HL-60 (cell line): ENCODE data around the gene NR1H4.
A peak's percentile ranks its signal among the peaks of the same experiment; 100 is the strongest.

Experiments used
- DNase-seq, 2 experiments: peaks; one replicate each; pipeline ENCODE4 v3.0.0-alpha.2; 2010 to 2020; ENCODE audit warnings: low read depth in 1 of 2, low spot score in 1 of 2
- H3K27ac ChIP-seq: fragments of 250-450 bp; sonication (Bioruptor Pico); replicated peaks from 2 replicates; pipeline ENCODE4 v1.5.1; 2020; ENCODE audit warnings: mild to moderate bottlenecking, moderate library complexity
- H3K27me3 ChIP-seq: fragments of 250-450 bp; sonication (Bioruptor Pico); 2 replicates; pipeline ENCODE4 v1.5.1; 2021; ENCODE audit warnings: mild to moderate bottlenecking, moderate library complexity; ENCODE audit not compliant: insufficient read depth, poor library complexity, severe bottlenecking
- H3K4me3 ChIP-seq: replicated peaks from 2 replicates; pipeline ENCODE4 v1.5.1; 2011; ENCODE audit warnings: mild to moderate bottlenecking, control low read depth, low read length; ENCODE audit not compliant: insufficient read depth
- CTCF ChIP-seq: IDR thresholded peaks from one replicate; pipeline ENCODE4 v1.5.1; 2011; ENCODE audit warnings: low read length, control low read depth, inconsistent platforms; ENCODE audit not compliant: insufficient read depth
- GABPA ChIP-seq: IDR thresholded peaks from 2 replicates; pipeline ENCODE4 v1.6.1; 2012; ENCODE audit warnings: low read depth
- POLR2AphosphoS5 ChIP-seq: IDR thresholded peaks from 2 replicates; pipeline ENCODE4 v1.6.1; 2012; ENCODE audit warnings: low read depth
- REST ChIP-seq: IDR thresholded peaks from 2 replicates; pipeline ENCODE4 v1.6.1; 2012; ENCODE audit warnings: low read depth; ENCODE audit not compliant: insufficient replicate concordance
- SPI1 ChIP-seq: IDR thresholded peaks from 2 replicates; pipeline ENCODE4 v1.6.1; 2012; ENCODE audit warnings: low read depth, mild to moderate bottlenecking, borderline replicate concordance

Gene NR1H4

GRCh38 chr12:100579844-100580243 is 106.2 kb downstream of the NR1H4 start:
- TF ChIP-seq CTCF (no peak), SPI1 (peak; percentile 54)
- Histone ChIP-seq H3K27me3 (peaks cover 3% of the 10 kb centered on the region), H3K4me3 (no peak overlapping the region), H3K27ac (no peak overlapping the region)
- no peak for DNase-seq

- Histone ChIP-seq H3K4me3 (no peak overlapping the region), H3K27me3 (no peaks in the 10 kb centered on the region), H3K27ac (no peak overlapping the region)
- no peak for DNase-seq
- TF ChIP-seq GABPA (no peak), SPI1 (no peak), CTCF (no peak), POLR2AphosphoS5 (no peak), REST (no peak)
These were observed 110.6 kb downstream of the NR1H4 start for GRCh38 chr12:100584256-100584655.

- H3K27me3 ChIP-seq: no peaks in the 10 kb centered on the region
- DNase-seq: no peak
- no peak overlapping the region for H3K4me3 ChIP-seq
- TF ChIP-seq GABPA: no peak
- TF ChIP-seq SPI1: no peak
- TF ChIP-seq REST: no peak
- no peak for TF ChIP-seq CTCF
- TF ChIP-seq POLR2AphosphoS5: no peak
- H3K27ac ChIP-seq: no peak overlapping the region
These were observed 118.3 kb downstream of the NR1H4 start for GRCh38 chr12:100591979-100592378.

- Histone ChIP-seq H3K27me3 (no peaks in the 10 kb centered on the region), H3K4me3 (no peak overlapping the region), H3K27ac (no peak overlapping the region)
- no peak for DNase-seq
- TF ChIP-seq GABPA: no peak
- no peak for TF ChIP-seq CTCF
- TF ChIP-seq REST: no peak
- TF ChIP-seq POLR2AphosphoS5: no peak
- no peak for TF ChIP-seq SPI1
These were observed 119.8 kb downstream of the NR1H4 start for GRCh38 chr12:100593490-100593889.
